SK-N-SH treated with all-trans-retinoic acid at 6 μM for 48 hours (cell line): Measurements from ENCODE around the gene OTOA.

Experiments used
- ARNTL ChIP-seq: fragments of 450-650 bp; formaldehyde crosslinking; IDR thresholded peaks from 2 replicates; pipeline ENCODE4 v1.5.0; 2020; ENCODE audit warnings: low read depth, mild to moderate bottlenecking, moderate library complexity, borderline replicate concordance
- ESRRG ChIP-seq: fragments of 250-450 bp; sonication (Bioruptor Pico); IDR thresholded peaks from 2 replicates; pipeline ENCODE4 v1.6.1; 2021; ENCODE audit warnings: mild to moderate bottlenecking
- ISL1 ChIP-seq: fragments of 250-450 bp; sonication (Bioruptor Pico); IDR thresholded peaks from 2 replicates; pipeline ENCODE4 v2.1.2; 2022; ENCODE audit warnings: mild to moderate bottlenecking, moderate library complexity
- OSR1 ChIP-seq: fragments of 250-450 bp; sonication (Bioruptor Pico); IDR thresholded peaks from 2 replicates; pipeline ENCODE4 v1.8.0; 2022; ENCODE audit warnings: moderate library complexity, mild to moderate bottlenecking, inconsistent platforms
- RARB ChIP-seq: fragments of 250-450 bp; sonication (Bioruptor Pico); IDR thresholded peaks from 2 replicates; pipeline ENCODE4 v1.8.0; 2021; ENCODE audit warnings: mild to moderate bottlenecking, moderate library complexity
- SNAI2 ChIP-seq: fragments of 250-450 bp; sonication (Bioruptor Pico); IDR thresholded peaks from 2 replicates; pipeline ENCODE4 v1.5.0; 2020; ENCODE audit warnings: mild to moderate bottlenecking, moderate library complexity
- ZFP3 ChIP-seq: fragments of 250-450 bp; sonication (Bioruptor Pico); IDR thresholded peaks from 2 replicates; pipeline ENCODE4 v1.5.0; 2020; ENCODE audit warnings: mild to moderate bottlenecking, moderate library complexity
- ZFP30 ChIP-seq: fragments of 450-650 bp; formaldehyde crosslinking; IDR thresholded peaks from 2 replicates; pipeline ENCODE4 v1.5.0; 2022; ENCODE audit warnings: mild to moderate bottlenecking, moderate library complexity
- ZNF565 ChIP-seq: fragments of 450-650 bp; formaldehyde crosslinking; conservative IDR thresholded peaks from 2 replicates; pipeline ENCODE4 v1.5.0; 2020; ENCODE audit warnings: low read depth, mild to moderate bottlenecking, moderate library complexity
- ZNF8 ChIP-seq: fragments of 450-650 bp; formaldehyde crosslinking; IDR thresholded peaks from 2 replicates; pipeline ENCODE4 v1.5.0; 2020; ENCODE audit warnings: mild to moderate bottlenecking, moderate library complexity
- TF ChIP-seq, protein P1 (sequence below): fragments of 250-450 bp; sonication (Bioruptor Pico); IDR thresholded peaks from 2 replicates; pipeline ENCODE4 v1.5.1; 2020; ENCODE audit warnings: low read depth, mild to moderate bottlenecking, moderate library complexity
- TF ChIP-seq, protein P2 (sequence below): fragments of 250-450 bp; sonication (Bioruptor Pico); IDR thresholded peaks from 2 replicates; pipeline ENCODE4 v1.8.0; 2020; ENCODE audit warnings: mild to moderate bottlenecking, moderate library complexity, borderline replicate concordance
- TF ChIP-seq, protein P3 (sequence below): fragments of 250-450 bp; sonication (Bioruptor Pico); IDR thresholded peaks from 2 replicates; pipeline ENCODE4 v1.5.1; 2021; ENCODE audit warnings: mild to moderate bottlenecking, moderate library complexity
- TF ChIP-seq, protein P4 (sequence below): fragments of 250-450 bp; sonication (Bioruptor Pico); IDR thresholded peaks from 2 replicates; pipeline ENCODE4 v1.8.0; 2021; ENCODE audit warnings: low read depth, mild to moderate bottlenecking, moderate library complexity, borderline replicate concordance

DNA sequence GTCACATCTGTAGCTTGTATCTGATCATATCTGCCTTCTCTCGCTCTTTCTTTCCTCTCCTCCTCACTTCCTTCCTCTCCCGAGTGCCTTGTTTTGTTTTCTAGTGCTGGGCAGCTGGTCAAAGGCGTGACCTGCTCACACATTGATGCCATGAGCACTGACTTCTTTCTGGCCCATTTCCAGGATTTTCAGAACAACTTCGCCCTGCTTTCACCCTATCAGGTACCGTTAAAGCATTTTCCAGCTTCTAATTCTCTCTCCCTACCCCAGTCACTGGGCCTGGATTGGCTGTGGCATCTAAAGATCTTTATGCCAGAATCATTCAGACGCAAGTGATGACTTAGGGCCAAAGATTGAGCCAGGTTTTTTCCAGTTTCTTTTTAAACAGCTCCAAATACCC is 55.5 kb downstream of the OTOA start:
- TF ChIP-seq OSR1 (CRISPR knock-in tag), result no peak
- TF ChIP-seq, protein P1, sequence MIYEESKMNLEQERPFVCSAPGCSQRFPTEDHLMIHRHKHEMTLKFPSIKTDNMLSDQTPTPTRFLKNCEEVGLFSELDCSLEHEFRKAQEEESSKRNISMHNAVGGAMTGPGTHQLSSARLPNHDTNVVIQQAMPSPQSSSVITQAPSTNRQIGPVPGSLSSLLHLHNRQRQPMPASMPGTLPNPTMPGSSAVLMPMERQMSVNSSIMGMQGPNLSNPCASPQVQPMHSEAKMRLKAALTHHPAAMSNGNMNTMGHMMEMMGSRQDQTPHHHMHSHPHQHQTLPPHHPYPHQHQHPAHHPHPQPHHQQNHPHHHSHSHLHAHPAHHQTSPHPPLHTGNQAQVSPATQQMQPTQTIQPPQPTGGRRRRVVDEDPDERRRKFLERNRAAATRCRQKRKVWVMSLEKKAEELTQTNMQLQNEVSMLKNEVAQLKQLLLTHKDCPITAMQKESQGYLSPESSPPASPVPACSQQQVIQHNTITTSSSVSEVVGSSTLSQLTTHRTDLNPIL (CRISPR knock-in tag), result no peak
- TF ChIP-seq, protein P2, sequence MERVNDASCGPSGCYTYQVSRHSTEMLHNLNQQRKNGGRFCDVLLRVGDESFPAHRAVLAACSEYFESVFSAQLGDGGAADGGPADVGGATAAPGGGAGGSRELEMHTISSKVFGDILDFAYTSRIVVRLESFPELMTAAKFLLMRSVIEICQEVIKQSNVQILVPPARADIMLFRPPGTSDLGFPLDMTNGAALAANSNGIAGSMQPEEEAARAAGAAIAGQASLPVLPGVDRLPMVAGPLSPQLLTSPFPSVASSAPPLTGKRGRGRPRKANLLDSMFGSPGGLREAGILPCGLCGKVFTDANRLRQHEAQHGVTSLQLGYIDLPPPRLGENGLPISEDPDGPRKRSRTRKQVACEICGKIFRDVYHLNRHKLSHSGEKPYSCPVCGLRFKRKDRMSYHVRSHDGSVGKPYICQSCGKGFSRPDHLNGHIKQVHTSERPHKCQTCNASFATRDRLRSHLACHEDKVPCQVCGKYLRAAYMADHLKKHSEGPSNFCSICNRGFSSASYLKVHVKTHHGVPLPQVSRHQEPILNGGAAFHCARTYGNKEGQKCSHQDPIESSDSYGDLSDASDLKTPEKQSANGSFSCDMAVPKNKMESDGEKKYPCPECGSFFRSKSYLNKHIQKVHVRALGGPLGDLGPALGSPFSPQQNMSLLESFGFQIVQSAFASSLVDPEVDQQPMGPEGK (CRISPR knock-in tag), result no peak
- TF ChIP-seq ISL1 (CRISPR knock-in tag), result no peak
- TF ChIP-seq ZFP3, result no peak
- TF ChIP-seq ZFP30 (CRISPR knock-in tag), result no peak
- TF ChIP-seq, protein P3, sequence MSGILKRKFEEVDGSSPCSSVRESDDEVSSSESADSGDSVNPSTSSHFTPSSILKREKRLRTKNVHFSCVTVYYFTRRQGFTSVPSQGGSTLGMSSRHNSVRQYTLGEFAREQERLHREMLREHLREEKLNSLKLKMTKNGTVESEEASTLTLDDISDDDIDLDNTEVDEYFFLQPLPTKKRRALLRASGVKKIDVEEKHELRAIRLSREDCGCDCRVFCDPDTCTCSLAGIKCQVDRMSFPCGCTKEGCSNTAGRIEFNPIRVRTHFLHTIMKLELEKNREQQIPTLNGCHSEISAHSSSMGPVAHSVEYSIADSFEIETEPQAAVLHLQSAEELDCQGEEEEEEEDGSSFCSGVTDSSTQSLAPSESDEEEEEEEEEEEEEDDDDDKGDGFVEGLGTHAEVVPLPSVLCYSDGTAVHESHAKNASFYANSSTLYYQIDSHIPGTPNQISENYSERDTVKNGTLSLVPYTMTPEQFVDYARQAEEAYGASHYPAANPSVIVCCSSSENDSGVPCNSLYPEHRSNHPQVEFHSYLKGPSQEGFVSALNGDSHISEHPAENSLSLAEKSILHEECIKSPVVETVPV (CRISPR knock-in tag), result no peak
- no peak for TF ChIP-seq ESRRG (CRISPR knock-in tag)
- TF ChIP-seq SNAI2 (CRISPR knock-in tag), result no peak
- no peak for TF ChIP-seq ZNF8 (CRISPR knock-in tag)
- no peak for TF ChIP-seq RARB (CRISPR knock-in tag)
- TF ChIP-seq ZNF565, result no peak
- TF ChIP-seq, protein P4, sequence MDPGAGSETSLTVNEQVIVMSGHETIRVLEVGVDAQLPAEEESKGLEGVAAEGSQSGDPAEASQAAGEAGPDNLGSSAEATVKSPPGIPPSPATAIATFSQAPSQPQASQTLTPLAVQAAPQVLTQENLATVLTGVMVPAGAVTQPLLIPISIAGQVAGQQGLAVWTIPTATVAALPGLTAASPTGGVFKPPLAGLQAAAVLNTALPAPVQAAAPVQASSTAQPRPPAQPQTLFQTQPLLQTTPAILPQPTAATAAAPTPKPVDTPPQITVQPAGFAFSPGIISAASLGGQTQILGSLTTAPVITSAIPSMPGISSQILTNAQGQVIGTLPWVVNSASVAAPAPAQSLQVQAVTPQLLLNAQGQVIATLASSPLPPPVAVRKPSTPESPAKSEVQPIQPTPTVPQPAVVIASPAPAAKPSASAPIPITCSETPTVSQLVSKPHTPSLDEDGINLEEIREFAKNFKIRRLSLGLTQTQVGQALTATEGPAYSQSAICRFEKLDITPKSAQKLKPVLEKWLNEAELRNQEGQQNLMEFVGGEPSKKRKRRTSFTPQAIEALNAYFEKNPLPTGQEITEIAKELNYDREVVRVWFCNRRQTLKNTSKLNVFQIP (CRISPR knock-in tag), result no peak
- no peak for TF ChIP-seq ARNTL (CRISPR knock-in tag)
